T-helper 2 cell (primary cell): Measurements from ENCODE around the gene CHD6.

Source experiments
- DNase-seq, 5 experiments: peaks; one replicate each; pipeline versions ENCODE4 v3.0.0 to v3.0.0-alpha.2; 2012 to 2022

CHD6 gene

GRCh38 chr20:41364236-41364855, 253.8 kb downstream of the CHD6 start:
- DNase-seq: no peak

- DNase-seq: no peak
Observed at GRCh38 chr20:41363601-41364000, 254.6 kb downstream of the CHD6 start.

- DNase-seq: no peak
Observed at GRCh38 chr20:41362748-41363140, 255.4 kb downstream of the CHD6 start.

- no peak for DNase-seq
Observed at GRCh38 chr20:41361757-41362747, 256.1 kb downstream of the CHD6 start.

GRCh38 chr20:41360831-41361756, 257.1 kb downstream of the CHD6 start:
- DNase-seq: no peak

GRCh38 chr20:41359541-41360011, 258.6 kb downstream of the CHD6 start:
- no peak for DNase-seq

GRCh38 chr20:41358717-41359116, 259.5 kb downstream of the CHD6 start:
- DNase-seq: no peak

GRCh38 chr20:41358230-41358629, 259.9 kb downstream of the CHD6 start:
- DNase-seq: no peak

GRCh38 chr20:41357424-41358163, 260.6 kb downstream of the CHD6 start:
- no peak for DNase-seq

GRCh38 chr20:41356951-41357350, 261.2 kb downstream of the CHD6 start:
- no peak for DNase-seq

- no peak for DNase-seq
Observed at GRCh38 chr20:41355598-41356203, 262.5 kb downstream of the CHD6 start.

GRCh38 chr20:41355192-41355591, 263.0 kb downstream of the CHD6 start:
- no peak for DNase-seq

- DNase-seq: no peak
Observed at GRCh38 chr20:41353530-41353929, 264.6 kb downstream of the CHD6 start.

- DNase-seq: no peak
Observed at GRCh38 chr20:41352666-41353065, 265.5 kb downstream of the CHD6 start.

- DNase-seq: no peak
Observed at GRCh38 chr20:41352106-41352505, 266.1 kb downstream of the CHD6 start.
